HepG2 (cell line): ENCODE measurements around the gene UBALD1. TPM values are rescaled to one million over a fixed set of nuclear protein-coding genes. Genes with fewer than 3 reads are reported as not detected.

Source experiments
- AGO1 ChIP-seq: fragments of 200-400 bp; formaldehyde crosslinking; IDR thresholded peaks from 2 replicates; pipeline ENCODE4 v1.6.1; 2017; ENCODE audit warnings: mild to moderate bottlenecking, low read depth, low read length, moderate library complexity; ENCODE audit not compliant: poor library complexity, severe bottlenecking
- FOXC1 ChIP-seq: sonication (generic); formaldehyde crosslinking; IDR thresholded peaks from 2 replicates; pipeline ENCODE4 v1.8.0; 2022; ENCODE audit warnings: mild to moderate bottlenecking, missing genetic modification reagents, borderline replicate concordance
- GATAD2A ChIP-seq: IDR thresholded peaks from 2 replicates; pipeline ENCODE4 v1.6.1; 2016
- HNRNPH1 ChIP-seq: fragments of 200-400 bp; formaldehyde crosslinking; optimal IDR thresholded peaks from 2 replicates; pipeline ENCODE3; 2017; ENCODE audit warnings: mild to moderate bottlenecking, low read depth, low read length
- JUNB ChIP-seq: sonication (generic); formaldehyde crosslinking; IDR thresholded peaks from 2 replicates; pipeline ENCODE4 v1.8.0; 2022; ENCODE audit warnings: missing genetic modification reagents, mild to moderate bottlenecking, borderline replicate concordance
- MXD4 ChIP-seq: IDR thresholded peaks from 2 replicates; pipeline ENCODE4 v1.6.1; 2016; ENCODE audit warnings: mild to moderate bottlenecking, missing biosample characterization, missing genetic modification reagents
- NR2F2 ChIP-seq: IDR thresholded peaks from 2 replicates; pipeline ENCODE4 v1.6.1; 2012; ENCODE audit warnings: low read depth, inconsistent platforms, borderline replicate concordance
- RFXAP ChIP-seq: sonication (generic); formaldehyde crosslinking; IDR thresholded peaks from 2 replicates; pipeline ENCODE4 v1.4.0; 2020; ENCODE audit warnings: missing genetic modification reagents, borderline replicate concordance
- SIX1 ChIP-seq: sonication (generic); formaldehyde crosslinking; IDR thresholded peaks from 2 replicates; pipeline ENCODE4 v1.4.0; 2020; ENCODE audit warnings: missing genetic modification reagents, borderline replicate concordance
- SMARCC2 ChIP-seq: fragments of 450-650 bp; IDR thresholded peaks from 2 replicates; pipeline ENCODE4 v1.6.1; 2017; ENCODE audit warnings: antibody characterized with exemption, mild to moderate bottlenecking
- WIZ ChIP-seq: sonication (generic); formaldehyde crosslinking; IDR thresholded peaks from 2 replicates; pipeline ENCODE4 v1.5.1; 2020; ENCODE audit warnings: mild to moderate bottlenecking, missing genetic modification reagents
- ZNF282 ChIP-seq: fragments of 450-650 bp; IDR thresholded peaks from 2 replicates; pipeline ENCODE4 v1.6.1; 2018; ENCODE audit not compliant: partially characterized antibody
- ZNF33B ChIP-seq: sonication (generic); formaldehyde crosslinking; IDR thresholded peaks from 2 replicates; pipeline ENCODE4 v1.5.1; 2020; ENCODE audit warnings: mild to moderate bottlenecking, missing genetic modification reagents
- ZNF354B ChIP-seq: sonication (generic); formaldehyde crosslinking; IDR thresholded peaks from 2 replicates; pipeline ENCODE4 v1.8.0; 2022; ENCODE audit warnings: mild to moderate bottlenecking, missing genetic modification reagents
- ZNF451 ChIP-seq: sonication (generic); formaldehyde crosslinking; IDR thresholded peaks from 2 replicates; pipeline ENCODE4 v1.5.0; 2020; ENCODE audit warnings: mild to moderate bottlenecking, missing genetic modification reagents
- ZNF598 ChIP-seq: sonication (generic); formaldehyde crosslinking; IDR thresholded peaks from 2 replicates; pipeline ENCODE4 v1.5.1; 2020; ENCODE audit warnings: mild to moderate bottlenecking, missing genetic modification reagents, borderline replicate concordance
- ZNF607 ChIP-seq: sonication (generic); formaldehyde crosslinking; IDR thresholded peaks from 2 replicates; pipeline ENCODE4 v1.5.1; 2020; ENCODE audit warnings: missing genetic modification reagents, mild to moderate bottlenecking, borderline replicate concordance
- ZNF615 ChIP-seq: sonication (generic); formaldehyde crosslinking; IDR thresholded peaks from 2 replicates; pipeline ENCODE4 v1.5.0; 2020; ENCODE audit warnings: mild to moderate bottlenecking, missing genetic modification reagents, borderline replicate concordance
- ZNF678 ChIP-seq: sonication (generic); formaldehyde crosslinking; IDR thresholded peaks from 2 replicates; pipeline ENCODE4 v1.4.0; 2020; ENCODE audit warnings: mild to moderate bottlenecking, missing genetic modification reagents
- ZNF772 ChIP-seq: sonication (generic); formaldehyde crosslinking; IDR thresholded peaks from 2 replicates; pipeline ENCODE4 v1.5.0; 2020; ENCODE audit warnings: mild to moderate bottlenecking, missing genetic modification reagents
- ZSCAN21 ChIP-seq: sonication (generic); formaldehyde crosslinking; IDR thresholded peaks from 2 replicates; pipeline ENCODE4 v1.8.0; 2022; ENCODE audit warnings: mild to moderate bottlenecking, missing genetic modification reagents, moderate library complexity, borderline replicate concordance
- polyA plus RNA-seq, 8 experiments: library from polyadenylated mRNA; depleted of rRNA in 3 of 8; stranded (reverse) in 7 of 8; unstranded in 1 of 8; fragments of >200 nt; fragmentation: Illumina TruSeq in 4 of 8; extraction: Trizol in 4 of 8; gene quantifications; 2 replicates each; pipeline versions ENCODE4 v1.2.1 to v1.2.3, GENCODE V29; 2011 to 2016; ENCODE audit warnings: low read depth in 4 of 8, missing spikeins in 1 of 8, mixed read lengths in 1 of 8; ENCODE audit not compliant: insufficient read depth in 1 of 8
- total RNA-seq, 5 experiments: library from RNA; depleted of rRNA; stranded (reverse); fragments of >200 nt; fragmentation: Illumina TruSeq; extraction: Trizol; gene quantifications; 2 replicates each; pipeline ENCODE4 v1.2.3, GENCODE V29; 2016; ENCODE audit warnings: low read depth in 1 of 5
- TF ChIP-seq, protein P1 (sequence below): sonication (generic); formaldehyde crosslinking; IDR thresholded peaks from 2 replicates; pipeline ENCODE4 v1.8.1; 2023; ENCODE audit warnings: mild to moderate bottlenecking, inconsistent platforms, moderate library complexity, missing genetic modification reagents, borderline replicate concordance
- TF ChIP-seq, protein P2 (sequence below): sonication (generic); formaldehyde crosslinking; IDR thresholded peaks from 2 replicates; pipeline ENCODE4 v1.8.1; 2023; ENCODE audit warnings: missing genetic modification reagents, inconsistent platforms, borderline replicate concordance
- TF ChIP-seq, protein P3 (sequence below): IDR thresholded peaks from 2 replicates; pipeline ENCODE4 v1.6.1; 2016; ENCODE audit warnings: low read depth, borderline replicate concordance
- TF ChIP-seq, protein P4 (sequence below): fragments of 450-650 bp; IDR thresholded peaks from 2 replicates; pipeline ENCODE4 v1.6.1; 2017

Gene UBALD1
- total and polyA plus RNA-seq, 2 of the 13 experiments (the other 11 are each of a cell fraction or from before 2014, with no cell fraction given), result 6.8 to 12.3 TPM

DNA sequence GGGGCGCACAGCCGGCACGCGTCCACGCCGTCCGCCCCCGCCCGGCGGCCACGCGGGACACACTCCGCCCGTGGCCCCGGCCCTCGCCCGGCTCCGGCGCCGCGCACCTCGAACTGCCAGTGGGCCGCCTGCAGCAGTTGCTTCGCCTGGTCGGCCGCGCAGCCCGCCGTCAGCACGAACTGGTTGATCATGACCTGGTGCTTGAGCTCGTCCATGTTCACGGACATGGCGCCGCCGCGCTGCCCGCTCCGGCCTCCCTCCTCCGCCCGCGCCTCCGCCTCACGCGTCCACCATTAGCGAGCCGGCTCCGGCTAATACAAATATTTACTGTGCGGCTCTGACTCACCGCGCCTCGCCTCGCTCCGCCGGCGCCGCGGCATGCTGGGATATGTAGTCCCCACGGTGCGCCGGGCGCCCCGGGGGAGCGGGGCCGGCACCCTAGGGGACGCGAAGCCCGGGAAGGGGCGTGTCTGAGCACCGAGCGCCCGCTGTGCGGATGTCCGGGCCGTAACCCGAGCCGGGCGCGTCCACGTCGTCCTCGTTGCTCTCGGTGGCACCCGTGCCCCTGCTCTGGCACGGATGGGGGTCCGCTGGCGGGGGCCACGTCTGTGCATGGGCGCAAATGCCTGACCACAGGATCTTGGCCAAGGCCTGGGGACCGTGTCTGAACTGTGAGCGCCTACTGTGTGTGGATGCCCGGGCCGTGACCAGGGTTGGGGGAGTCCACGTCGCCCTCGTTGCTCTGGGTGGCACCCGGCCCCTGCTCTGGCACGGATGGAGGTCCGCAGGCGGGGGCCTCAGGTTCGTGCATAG, at the start of gene UBALD1 (continued):
- TF ChIP-seq ZNF451 (CRISPR knock-in tag) (no peak), ZNF772 (CRISPR knock-in tag) (0 out of 2 replicates have a peak, but pooled peaks have one; percentile 15), RFXAP (CRISPR knock-in tag) (peak; percentile 38; the same call in 1 of the 2 replicates), WIZ (CRISPR knock-in tag) (no peak), ZNF33B (no peak), FOXC1 (CRISPR knock-in tag) (peak; percentile 23; the same call in 1 of the 2 replicates), ZNF615 (no peak), AGO1 (no peak), NR2F2 (no peak), ZNF354B (CRISPR knock-in tag) (no peak), ZNF282 (no peak), SIX1 (CRISPR knock-in tag) (peak; percentile 64; the same call in 1 of the 2 replicates), SMARCC2 (no peak), GATAD2A (no peak), JUNB (CRISPR knock-in tag) (peak; percentile 88), ZNF598 (CRISPR knock-in tag) (no peak), MXD4 (CRISPR knock-in tag) (peak; percentile 22; the same call in 1 of the 2 replicates), ZNF678 (CRISPR knock-in tag) (peak; percentile 81; the same call in 1 of the 2 replicates), ZNF607 (no peak), HNRNPH1 (no peak), ZSCAN21 (CRISPR knock-in tag) (peak; percentile 88)
- TF ChIP-seq, protein P1, sequence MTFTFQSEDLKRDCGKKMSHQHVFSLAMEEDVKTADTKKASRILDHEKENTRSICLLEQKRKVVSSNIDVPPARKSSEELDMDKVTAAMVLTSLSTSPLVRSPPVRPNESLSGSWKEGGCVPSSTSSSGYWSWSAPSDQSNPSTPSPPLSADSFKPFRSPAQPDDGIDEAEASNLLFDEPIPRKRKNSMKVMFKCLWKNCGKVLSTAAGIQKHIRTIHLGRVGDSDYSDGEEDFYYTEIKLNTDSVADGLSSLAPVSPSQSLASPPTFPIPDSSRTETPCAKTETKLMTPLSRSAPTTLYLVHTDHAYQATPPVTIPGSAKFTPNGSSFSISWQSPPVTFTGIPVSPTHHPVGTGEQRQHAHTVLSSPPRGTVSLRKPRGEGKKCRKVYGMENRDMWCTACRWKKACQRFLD (CRISPR knock-in tag), result no peak
- TF ChIP-seq, protein P2, sequence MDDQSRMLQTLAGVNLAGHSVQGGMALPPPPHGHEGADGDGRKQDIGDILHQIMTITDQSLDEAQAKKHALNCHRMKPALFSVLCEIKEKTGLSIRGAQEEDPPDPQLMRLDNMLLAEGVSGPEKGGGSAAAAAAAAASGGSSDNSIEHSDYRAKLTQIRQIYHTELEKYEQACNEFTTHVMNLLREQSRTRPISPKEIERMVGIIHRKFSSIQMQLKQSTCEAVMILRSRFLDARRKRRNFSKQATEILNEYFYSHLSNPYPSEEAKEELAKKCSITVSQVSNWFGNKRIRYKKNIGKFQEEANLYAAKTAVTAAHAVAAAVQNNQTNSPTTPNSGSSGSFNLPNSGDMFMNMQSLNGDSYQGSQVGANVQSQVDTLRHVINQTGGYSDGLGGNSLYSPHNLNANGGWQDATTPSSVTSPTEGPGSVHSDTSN, result no peak
- TF ChIP-seq, protein P3, sequence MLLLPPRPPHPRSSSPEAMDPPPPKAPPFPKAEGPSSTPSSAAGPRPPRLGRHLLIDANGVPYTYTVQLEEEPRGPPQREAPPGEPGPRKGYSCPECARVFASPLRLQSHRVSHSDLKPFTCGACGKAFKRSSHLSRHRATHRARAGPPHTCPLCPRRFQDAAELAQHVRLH (CRISPR knock-in tag), result 0 out of 2 replicates have a peak, but pooled peaks have one; percentile 63
- TF ChIP-seq, protein P4, sequence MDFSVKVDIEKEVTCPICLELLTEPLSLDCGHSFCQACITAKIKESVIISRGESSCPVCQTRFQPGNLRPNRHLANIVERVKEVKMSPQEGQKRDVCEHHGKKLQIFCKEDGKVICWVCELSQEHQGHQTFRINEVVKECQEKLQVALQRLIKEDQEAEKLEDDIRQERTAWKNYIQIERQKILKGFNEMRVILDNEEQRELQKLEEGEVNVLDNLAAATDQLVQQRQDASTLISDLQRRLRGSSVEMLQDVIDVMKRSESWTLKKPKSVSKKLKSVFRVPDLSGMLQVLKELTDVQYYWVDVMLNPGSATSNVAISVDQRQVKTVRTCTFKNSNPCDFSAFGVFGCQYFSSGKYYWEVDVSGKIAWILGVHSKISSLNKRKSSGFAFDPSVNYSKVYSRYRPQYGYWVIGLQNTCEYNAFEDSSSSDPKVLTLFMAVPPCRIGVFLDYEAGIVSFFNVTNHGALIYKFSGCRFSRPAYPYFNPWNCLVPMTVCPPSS, result no peak
